ENCODE results near the gene PRRT1.

Gene PRRT1

GRCh38 chr6:32118782-32119628 is 32.7 kb downstream of the PRRT1 start:
- Histone ChIP-seq H4K5ac (ENCODE audit: low read length) (no peak overlapping the region), H3K36me3 (ENCODE audit: control insufficient read depth, insufficient read depth, low read length) (peaks cover 2% of the 10 kb centered on the region)
- peak; percentile 88 for DNase-seq

GRCh38 chr6:32117461-32117860 is 34.3 kb downstream of the PRRT1 start:
- Histone ChIP-seq H3K4ac (ENCODE audit: low read depth, low read length) (no peak overlapping the region), H3K18ac (ENCODE audit: low read length) (no peak overlapping the region), H3K79me2 (ENCODE audit: control insufficient read depth, insufficient read depth, low read length) (no peaks in the 10 kb centered on the region), H2AK5ac (ENCODE audit: low read length) (no peak overlapping the region), H3K4me2 (ENCODE audit: low read length) (no peak overlapping the region), H3K9ac (ENCODE audit: low read length) (no peak overlapping the region), H4K5ac (ENCODE audit: low read length) (no peak overlapping the region), H2BK120ac (ENCODE audit: low read depth, low read length) (no peak overlapping the region), H2BK5ac (ENCODE audit: low read length) (no peak overlapping the region), H3K4me3 (ENCODE audit: low read length) (no peak overlapping the region), H3K36me3 (ENCODE audit: control insufficient read depth, insufficient read depth, low read length) (peaks cover 2% of the 10 kb centered on the region), H2BK15ac (replicated peaks; ENCODE audit: low read depth) (no peak overlapping the region), H3K79me1 (ENCODE audit: low read length) (no peaks in the 10 kb centered on the region), H3K27me3 (ENCODE audit: insufficient read depth, low read length, poor library complexity) (no peaks in the 10 kb centered on the region), H3K27ac (ENCODE audit: low read depth, low read length) (no peak overlapping the region), H4K8ac (ENCODE audit: low read depth, low read length) (no peak overlapping the region), H3K23ac (ENCODE audit: low read length) (no peak overlapping the region), H3K4me1 (ENCODE audit: control insufficient read depth, low read depth, low read length) (no peaks in the 10 kb centered on the region), H3K56ac (ENCODE audit: low read length) (no peak overlapping the region)
- WGBS (ENCODE audit: extremely low coverage, insufficient coverage, low lambda C conversion rate) = no CpG with 5 or more reads among the region's 9 CpGs
- DNase-seq = peak; percentile 53

More at GRCh38 chr6:32118782-32119628, 32.7 kb downstream of the PRRT1 start:
- Histone ChIP-seq H3K9ac (ENCODE audit: low read length) (no peak overlapping the region), H2BK15ac (replicated peaks; ENCODE audit: low read depth) (no peak overlapping the region), H3K27me3 (ENCODE audit: insufficient read depth, low read length, poor library complexity) (no peaks in the 10 kb centered on the region), H3K79me1 (ENCODE audit: low read length) (no peaks in the 10 kb centered on the region), H3K4me1 (ENCODE audit: control insufficient read depth, low read depth, low read length) (no peaks in the 10 kb centered on the region), H2AK5ac (ENCODE audit: low read length) (no peak overlapping the region), H2BK120ac (ENCODE audit: low read depth, low read length) (no peak overlapping the region), H3K4me2 (ENCODE audit: low read length) (no peak overlapping the region), H2BK5ac (ENCODE audit: low read length) (no peak overlapping the region), H4K8ac (ENCODE audit: low read depth, low read length) (no peak overlapping the region), H3K56ac (ENCODE audit: low read length) (no peak overlapping the region), H3K4ac (ENCODE audit: low read depth, low read length) (no peak overlapping the region), H3K27ac (ENCODE audit: low read depth, low read length) (no peak overlapping the region), H3K79me2 (ENCODE audit: control insufficient read depth, insufficient read depth, low read length) (no peaks in the 10 kb centered on the region), H3K18ac (ENCODE audit: low read length) (no peak overlapping the region), H3K23ac (ENCODE audit: low read length) (no peak overlapping the region), H3K4me3 (ENCODE audit: low read length) (no peak overlapping the region)
- no CpG with 5 or more reads among the region's 17 CpGs for WGBS (ENCODE audit: extremely low coverage, insufficient coverage, low lambda C conversion rate)

GRCh38 chr6:32116674-32117073 is 35.1 kb downstream of the PRRT1 start:
- Histone ChIP-seq H3K4me3 (ENCODE audit: low read length) (no peak overlapping the region), H3K56ac (ENCODE audit: low read length) (no peak overlapping the region), H4K5ac (ENCODE audit: low read length) (no peak overlapping the region), H3K4ac (ENCODE audit: low read depth, low read length) (no peak overlapping the region), H3K27me3 (ENCODE audit: insufficient read depth, low read length, poor library complexity) (no peaks in the 10 kb centered on the region), H3K18ac (ENCODE audit: low read length) (no peak overlapping the region), H4K8ac (ENCODE audit: low read depth, low read length) (no peak overlapping the region), H3K4me1 (ENCODE audit: control insufficient read depth, low read depth, low read length) (no peaks in the 10 kb centered on the region), H2BK120ac (ENCODE audit: low read depth, low read length) (no peak overlapping the region), H3K36me3 (ENCODE audit: control insufficient read depth, insufficient read depth, low read length) (no peaks in the 10 kb centered on the region), H3K9ac (ENCODE audit: low read length) (no peak overlapping the region), H2AK5ac (ENCODE audit: low read length) (no peak overlapping the region), H3K4me2 (ENCODE audit: low read length) (no peak overlapping the region), H2BK15ac (replicated peaks; ENCODE audit: low read depth) (no peak overlapping the region), H3K27ac (ENCODE audit: low read depth, low read length) (no peak overlapping the region), H3K79me2 (ENCODE audit: control insufficient read depth, insufficient read depth, low read length) (no peaks in the 10 kb centered on the region), H2BK5ac (ENCODE audit: low read length) (no peak overlapping the region), H3K23ac (ENCODE audit: low read length) (no peak overlapping the region), H3K79me1 (ENCODE audit: low read length) (no peaks in the 10 kb centered on the region)
- peak; percentile 54 for DNase-seq
- no CpG with 5 or more reads among the region's 7 CpGs for WGBS (ENCODE audit: extremely low coverage, insufficient coverage, low lambda C conversion rate)

- no peak overlapping the region for H3K27ac ChIP-seq (ENCODE audit: low read depth, low read length)
- H4K5ac ChIP-seq (ENCODE audit: low read length) = no peak overlapping the region
- no peak overlapping the region for H2BK120ac ChIP-seq (ENCODE audit: low read depth, low read length)
- H3K4me1 ChIP-seq (ENCODE audit: control insufficient read depth, low read depth, low read length) = no peaks in the 10 kb centered on the region
- no peak overlapping the region for H3K9ac ChIP-seq (ENCODE audit: low read length)
- DNase-seq = no peak
- no CpG with 5 or more reads among the region's 6 CpGs for WGBS (ENCODE audit: extremely low coverage, insufficient coverage, low lambda C conversion rate)
- H4K8ac ChIP-seq (ENCODE audit: low read depth, low read length) = no peak overlapping the region
- H3K23ac ChIP-seq (ENCODE audit: low read length) = no peak overlapping the region
- no peak overlapping the region for H3K4me3 ChIP-seq (ENCODE audit: low read length)
- H2BK5ac ChIP-seq (ENCODE audit: low read length) = no peak overlapping the region
- H3K36me3 ChIP-seq (ENCODE audit: control insufficient read depth, insufficient read depth, low read length) = no peaks in the 10 kb centered on the region
- no peaks in the 10 kb centered on the region for H3K27me3 ChIP-seq (ENCODE audit: insufficient read depth, low read length, poor library complexity)
- H3K18ac ChIP-seq (ENCODE audit: low read length) = no peak overlapping the region
- no peaks in the 10 kb centered on the region for H3K79me1 ChIP-seq (ENCODE audit: low read length)
- H3K79me2 ChIP-seq (ENCODE audit: control insufficient read depth, insufficient read depth, low read length) = no peaks in the 10 kb centered on the region
- no peak overlapping the region for H3K4me2 ChIP-seq (ENCODE audit: low read length)
- H2AK5ac ChIP-seq (ENCODE audit: low read length) = no peak overlapping the region
- H2BK15ac ChIP-seq (replicated peaks; ENCODE audit: low read depth) = no peak overlapping the region
- H3K56ac ChIP-seq (ENCODE audit: low read length) = no peak overlapping the region
- H3K4ac ChIP-seq (ENCODE audit: low read depth, low read length) = no peak overlapping the region
Measured at GRCh38 chr6:32115623-32116022, 36.1 kb downstream of the PRRT1 start.

GRCh38 chr6:32114796-32115195 is 36.9 kb downstream of the PRRT1 start:
- Histone ChIP-seq H3K4me3 (ENCODE audit: low read length) (no peak overlapping the region), H3K27ac (ENCODE audit: low read depth, low read length) (no peak overlapping the region)
- DNase-seq = no peak

More at GRCh38 chr6:32114796-32115195, 36.9 kb downstream of the PRRT1 start:
- Histone ChIP-seq H2BK5ac (ENCODE audit: low read length) (no peak overlapping the region), H4K8ac (ENCODE audit: low read depth, low read length) (no peak overlapping the region), H3K23ac (ENCODE audit: low read length) (no peak overlapping the region), H3K4me2 (ENCODE audit: low read length) (no peak overlapping the region), H3K56ac (ENCODE audit: low read length) (no peak overlapping the region), H3K79me1 (ENCODE audit: low read length) (no peaks in the 10 kb centered on the region), H3K9ac (ENCODE audit: low read length) (no peak overlapping the region), H3K4me1 (ENCODE audit: control insufficient read depth, low read depth, low read length) (no peaks in the 10 kb centered on the region), H2BK120ac (ENCODE audit: low read depth, low read length) (no peak overlapping the region), H2BK15ac (replicated peaks; ENCODE audit: low read depth) (no peak overlapping the region), H2AK5ac (ENCODE audit: low read length) (no peak overlapping the region), H3K4ac (ENCODE audit: low read depth, low read length) (no peak overlapping the region), H3K27me3 (ENCODE audit: insufficient read depth, low read length, poor library complexity) (no peaks in the 10 kb centered on the region), H3K79me2 (ENCODE audit: control insufficient read depth, insufficient read depth, low read length) (no peaks in the 10 kb centered on the region), H3K18ac (ENCODE audit: low read length) (no peak overlapping the region), H3K36me3 (ENCODE audit: control insufficient read depth, insufficient read depth, low read length) (no peaks in the 10 kb centered on the region), H4K5ac (ENCODE audit: low read length) (no peak overlapping the region)
- no CpG with 5 or more reads among the region's 8 CpGs for WGBS (ENCODE audit: extremely low coverage, insufficient coverage, low lambda C conversion rate)
